GM21526 (cell line): ENCODE data around the gene PCDH9.

ENCODE experiments used
- ATAC-seq: cut with Tn5 transposase; IDR thresholded peaks from one replicate; pipeline ENCODE4 v1.9.1; 2021; ENCODE audit warnings: moderate library complexity; ENCODE audit not compliant: unreplicated experiment, low FRiP score

Gene PCDH9

GRCh38 chr13:67168384-67168783, 61.8 kb downstream of the PCDH9 start:
- no peak for ATAC-seq

GRCh38 chr13:67167420-67167819, 62.7 kb downstream of the PCDH9 start:
- ATAC-seq, result no peak

GRCh38 chr13:67161176-67161575, 69.0 kb downstream of the PCDH9 start:
- ATAC-seq, result no peak

- ATAC-seq, result no peak
Observed at GRCh38 chr13:67158903-67159302, 71.2 kb downstream of the PCDH9 start.

- no peak for ATAC-seq
Observed at GRCh38 chr13:67156723-67157060, 73.4 kb downstream of the PCDH9 start.

- ATAC-seq, result no peak
Observed at GRCh38 chr13:67155898-67156722, 74.0 kb downstream of the PCDH9 start.

GRCh38 chr13:67152085-67152484, 78.1 kb downstream of the PCDH9 start:
- ATAC-seq, result no peak

GRCh38 chr13:67151652-67152051, 78.5 kb downstream of the PCDH9 start:
- no peak for ATAC-seq

GRCh38 chr13:67150608-67151007, 79.5 kb downstream of the PCDH9 start:
- no peak for ATAC-seq

- ATAC-seq, result no peak
Observed at GRCh38 chr13:67148161-67148571, 82.0 kb downstream of the PCDH9 start.

GRCh38 chr13:67147342-67148133, 82.6 kb downstream of the PCDH9 start:
- no peak for ATAC-seq

GRCh38 chr13:67146523-67147130, 83.5 kb downstream of the PCDH9 start:
- ATAC-seq, result no peak

GRCh38 chr13:67145950-67146349, 84.2 kb downstream of the PCDH9 start:
- ATAC-seq, result no peak

- no peak for ATAC-seq
Observed at GRCh38 chr13:67143544-67144115, 86.5 kb downstream of the PCDH9 start.

GRCh38 chr13:67140006-67140405, 90.1 kb downstream of the PCDH9 start:
- no peak for ATAC-seq

GRCh38 chr13:67139551-67139950, 90.6 kb downstream of the PCDH9 start:
- no peak for ATAC-seq

GRCh38 chr13:67138970-67139369, 91.2 kb downstream of the PCDH9 start:
- ATAC-seq, result no peak

- ATAC-seq, result no peak
Observed at GRCh38 chr13:67137044-67137735, 92.9 kb downstream of the PCDH9 start.

- ATAC-seq, result no peak
Observed at GRCh38 chr13:67136157-67136556, 94.0 kb downstream of the PCDH9 start.

GRCh38 chr13:67135356-67135755, 94.8 kb downstream of the PCDH9 start:
- ATAC-seq, result no peak
